Astrocyte (in vitro differentiated cells and primary cell): Measurements from ENCODE around the gene C15orf61.

Source experiments
- EZH2 ChIP-seq: IDR thresholded peaks from 2 replicates; pipeline ENCODE4 v1.6.1; 2012; ENCODE audit warnings: mild to moderate bottlenecking, low read length, inconsistent platforms; ENCODE audit not compliant: insufficient read depth
- TF ChIP-seq, protein P1 (sequence below): IDR thresholded peaks from 2 replicates; pipeline ENCODE4 v1.5.1; 2011; ENCODE audit warnings: low read depth, mild to moderate bottlenecking, inconsistent platforms, low read length, moderate library complexity; ENCODE audit not compliant: insufficient read depth

DNA sequence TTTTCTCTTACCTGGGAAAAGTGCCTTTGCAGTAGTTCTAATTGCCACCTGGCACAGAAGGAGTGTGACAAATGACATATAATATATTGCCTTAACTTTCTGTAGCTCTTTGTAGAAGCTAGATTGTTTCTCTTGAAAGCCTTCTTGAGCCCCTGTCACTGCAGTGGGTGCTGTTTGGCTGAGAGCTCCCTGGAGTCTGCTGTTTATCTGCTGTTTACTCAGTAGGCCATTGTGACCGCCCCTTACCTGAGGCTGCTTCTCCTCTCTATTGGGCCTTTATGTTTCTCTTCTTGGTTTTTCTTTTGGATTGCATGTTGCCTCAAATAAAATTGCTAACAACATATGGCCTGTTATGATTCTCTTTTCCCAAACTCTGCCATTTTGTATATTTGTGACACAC, 38.2 kb downstream of the C15orf61 start:
- TF ChIP-seq, protein P1, sequence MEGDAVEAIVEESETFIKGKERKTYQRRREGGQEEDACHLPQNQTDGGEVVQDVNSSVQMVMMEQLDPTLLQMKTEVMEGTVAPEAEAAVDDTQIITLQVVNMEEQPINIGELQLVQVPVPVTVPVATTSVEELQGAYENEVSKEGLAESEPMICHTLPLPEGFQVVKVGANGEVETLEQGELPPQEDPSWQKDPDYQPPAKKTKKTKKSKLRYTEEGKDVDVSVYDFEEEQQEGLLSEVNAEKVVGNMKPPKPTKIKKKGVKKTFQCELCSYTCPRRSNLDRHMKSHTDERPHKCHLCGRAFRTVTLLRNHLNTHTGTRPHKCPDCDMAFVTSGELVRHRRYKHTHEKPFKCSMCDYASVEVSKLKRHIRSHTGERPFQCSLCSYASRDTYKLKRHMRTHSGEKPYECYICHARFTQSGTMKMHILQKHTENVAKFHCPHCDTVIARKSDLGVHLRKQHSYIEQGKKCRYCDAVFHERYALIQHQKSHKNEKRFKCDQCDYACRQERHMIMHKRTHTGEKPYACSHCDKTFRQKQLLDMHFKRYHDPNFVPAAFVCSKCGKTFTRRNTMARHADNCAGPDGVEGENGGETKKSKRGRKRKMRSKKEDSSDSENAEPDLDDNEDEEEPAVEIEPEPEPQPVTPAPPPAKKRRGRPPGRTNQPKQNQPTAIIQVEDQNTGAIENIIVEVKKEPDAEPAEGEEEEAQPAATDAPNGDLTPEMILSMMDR = no peak
- no peak for TF ChIP-seq EZH2
